ENCODE results near the gene PIK3C2G. TPM values are rescaled to one million over a fixed set of nuclear protein-coding genes. Genes with fewer than 3 reads are reported as not detected.

Gene PIK3C2G
- polyA plus RNA-seq, 1 of the 3 experiments (the other 2 are of a cell fraction) = 0.02 TPM

DNA sequence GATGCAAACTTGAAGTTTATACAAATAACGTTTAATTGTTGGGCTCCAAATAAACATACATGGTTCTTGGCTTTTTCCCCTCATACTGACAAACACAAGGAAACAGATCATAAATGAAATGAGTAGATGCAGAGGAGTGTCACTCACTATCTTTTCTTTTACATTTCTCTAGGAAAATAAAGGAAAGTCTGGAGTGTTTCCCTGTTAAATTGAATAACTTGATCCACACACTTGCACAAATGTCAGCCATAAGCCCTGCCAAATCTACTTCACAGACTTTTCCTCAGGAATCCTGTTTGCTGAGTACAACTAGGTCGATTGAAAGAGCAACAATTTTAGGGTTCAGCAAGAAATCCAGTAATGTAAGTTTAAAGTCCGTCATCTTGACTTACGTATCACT, 301.2 kb downstream of the PIK3C2G start:
- no peak overlapping the region for H3K9ac ChIP-seq
- WGBS (ENCODE audit: low lambda C conversion rate) = 76% methylated on average over 4 of the region's 4 CpGs
- ChIA-PET POLR2A (no interaction called here), CTCF (no interaction called here)
- H3K36me3 ChIP-seq (replicated peaks in 1 of 2; ENCODE audit: control insufficient read depth in 1 of 2, insufficient read depth in 2 of 2, low read length in 1 of 2) = no peaks in the 10 kb centered on the region
- no peaks in the 10 kb centered on the region for H4K20me1 ChIP-seq (ENCODE audit: insufficient read depth)
- H2AFZ ChIP-seq (ENCODE audit: low read depth) = no peak overlapping the region
- no peaks in the 10 kb centered on the region for H3K9me2 ChIP-seq
- H3F3A ChIP-seq (replicated peaks; ENCODE audit: insufficient read depth) = no peaks in the 10 kb centered on the region
- H3K79me2 ChIP-seq (ENCODE audit: insufficient read depth) = no peaks in the 10 kb centered on the region
- H3K27me3 ChIP-seq (ENCODE audit: insufficient read depth) = no peaks in the 10 kb centered on the region
- no peak overlapping the region for H3K4me2 ChIP-seq
- H3K27ac ChIP-seq (ENCODE audit: low read depth in 2 of 2, low read length in 1 of 2) = no peak overlapping the region
- no peak overlapping the region for H3K4me3 ChIP-seq (ENCODE audit: low read depth in 2 of 2, low read length in 1 of 2)
- TF ChIP-seq, protein P1, sequence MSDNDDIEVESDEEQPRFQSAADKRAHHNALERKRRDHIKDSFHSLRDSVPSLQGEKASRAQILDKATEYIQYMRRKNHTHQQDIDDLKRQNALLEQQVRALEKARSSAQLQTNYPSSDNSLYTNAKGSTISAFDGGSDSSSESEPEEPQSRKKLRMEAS (IDR thresholded peaks at IDR 0.05; ENCODE audit: low read depth) = no peak
- TF ChIP-seq POLR2AphosphoS5 (IDR thresholded peaks at IDR 0.05; ENCODE audit: low read depth, low read length) (no peak), FOXJ3 (CRISPR knock-in tag; IDR thresholded peaks at IDR 0.05) (no peak), NFIC (IDR thresholded peaks at IDR 0.05; ENCODE audit: borderline replicate concordance) (no peak), RFX5 (IDR thresholded peaks at IDR 0.05; ENCODE audit: low read length) (no peak), RCOR1 (IDR thresholded peaks at IDR 0.05; ENCODE audit: low read length) (no peak), TAF1 (IDR thresholded peaks at IDR 0.05; ENCODE audit: borderline replicate concordance, low read depth, low read length) (no peak), MEF2A (IDR thresholded peaks at IDR 0.05; ENCODE audit: borderline replicate concordance, low read depth) (no peak), FOSL2 (IDR thresholded peaks at IDR 0.05; ENCODE audit: borderline replicate concordance, low read depth) (no peak)
- TF ChIP-seq, protein P2, sequence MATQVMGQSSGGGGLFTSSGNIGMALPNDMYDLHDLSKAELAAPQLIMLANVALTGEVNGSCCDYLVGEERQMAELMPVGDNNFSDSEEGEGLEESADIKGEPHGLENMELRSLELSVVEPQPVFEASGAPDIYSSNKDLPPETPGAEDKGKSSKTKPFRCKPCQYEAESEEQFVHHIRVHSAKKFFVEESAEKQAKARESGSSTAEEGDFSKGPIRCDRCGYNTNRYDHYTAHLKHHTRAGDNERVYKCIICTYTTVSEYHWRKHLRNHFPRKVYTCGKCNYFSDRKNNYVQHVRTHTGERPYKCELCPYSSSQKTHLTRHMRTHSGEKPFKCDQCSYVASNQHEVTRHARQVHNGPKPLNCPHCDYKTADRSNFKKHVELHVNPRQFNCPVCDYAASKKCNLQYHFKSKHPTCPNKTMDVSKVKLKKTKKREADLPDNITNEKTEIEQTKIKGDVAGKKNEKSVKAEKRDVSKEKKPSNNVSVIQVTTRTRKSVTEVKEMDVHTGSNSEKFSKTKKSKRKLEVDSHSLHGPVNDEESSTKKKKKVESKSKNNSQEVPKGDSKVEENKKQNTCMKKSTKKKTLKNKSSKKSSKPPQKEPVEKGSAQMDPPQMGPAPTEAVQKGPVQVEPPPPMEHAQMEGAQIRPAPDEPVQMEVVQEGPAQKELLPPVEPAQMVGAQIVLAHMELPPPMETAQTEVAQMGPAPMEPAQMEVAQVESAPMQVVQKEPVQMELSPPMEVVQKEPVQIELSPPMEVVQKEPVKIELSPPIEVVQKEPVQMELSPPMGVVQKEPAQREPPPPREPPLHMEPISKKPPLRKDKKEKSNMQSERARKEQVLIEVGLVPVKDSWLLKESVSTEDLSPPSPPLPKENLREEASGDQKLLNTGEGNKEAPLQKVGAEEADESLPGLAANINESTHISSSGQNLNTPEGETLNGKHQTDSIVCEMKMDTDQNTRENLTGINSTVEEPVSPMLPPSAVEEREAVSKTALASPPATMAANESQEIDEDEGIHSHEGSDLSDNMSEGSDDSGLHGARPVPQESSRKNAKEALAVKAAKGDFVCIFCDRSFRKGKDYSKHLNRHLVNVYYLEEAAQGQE (IDR thresholded peaks at IDR 0.05; ENCODE audit: low read depth, low read length) = no peak
- TF ChIP-seq, protein P3, sequence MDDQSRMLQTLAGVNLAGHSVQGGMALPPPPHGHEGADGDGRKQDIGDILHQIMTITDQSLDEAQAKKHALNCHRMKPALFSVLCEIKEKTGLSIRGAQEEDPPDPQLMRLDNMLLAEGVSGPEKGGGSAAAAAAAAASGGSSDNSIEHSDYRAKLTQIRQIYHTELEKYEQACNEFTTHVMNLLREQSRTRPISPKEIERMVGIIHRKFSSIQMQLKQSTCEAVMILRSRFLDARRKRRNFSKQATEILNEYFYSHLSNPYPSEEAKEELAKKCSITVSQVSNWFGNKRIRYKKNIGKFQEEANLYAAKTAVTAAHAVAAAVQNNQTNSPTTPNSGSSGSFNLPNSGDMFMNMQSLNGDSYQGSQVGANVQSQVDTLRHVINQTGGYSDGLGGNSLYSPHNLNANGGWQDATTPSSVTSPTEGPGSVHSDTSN (IDR thresholded peaks at IDR 0.05) = no peak
- TF ChIP-seq, protein P4, sequence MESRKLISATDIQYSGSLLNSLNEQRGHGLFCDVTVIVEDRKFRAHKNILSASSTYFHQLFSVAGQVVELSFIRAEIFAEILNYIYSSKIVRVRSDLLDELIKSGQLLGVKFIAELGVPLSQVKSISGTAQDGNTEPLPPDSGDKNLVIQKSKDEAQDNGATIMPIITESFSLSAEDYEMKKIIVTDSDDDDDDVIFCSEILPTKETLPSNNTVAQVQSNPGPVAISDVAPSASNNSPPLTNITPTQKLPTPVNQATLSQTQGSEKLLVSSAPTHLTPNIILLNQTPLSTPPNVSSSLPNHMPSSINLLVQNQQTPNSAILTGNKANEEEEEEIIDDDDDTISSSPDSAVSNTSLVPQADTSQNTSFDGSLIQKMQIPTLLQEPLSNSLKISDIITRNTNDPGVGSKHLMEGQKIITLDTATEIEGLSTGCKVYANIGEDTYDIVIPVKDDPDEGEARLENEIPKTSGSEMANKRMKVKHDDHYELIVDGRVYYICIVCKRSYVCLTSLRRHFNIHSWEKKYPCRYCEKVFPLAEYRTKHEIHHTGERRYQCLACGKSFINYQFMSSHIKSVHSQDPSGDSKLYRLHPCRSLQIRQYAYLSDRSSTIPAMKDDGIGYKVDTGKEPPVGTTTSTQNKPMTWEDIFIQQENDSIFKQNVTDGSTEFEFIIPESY (IDR thresholded peaks at IDR 0.05; ENCODE audit: borderline replicate concordance, low read depth) = no peak
- TF ChIP-seq, protein P5, sequence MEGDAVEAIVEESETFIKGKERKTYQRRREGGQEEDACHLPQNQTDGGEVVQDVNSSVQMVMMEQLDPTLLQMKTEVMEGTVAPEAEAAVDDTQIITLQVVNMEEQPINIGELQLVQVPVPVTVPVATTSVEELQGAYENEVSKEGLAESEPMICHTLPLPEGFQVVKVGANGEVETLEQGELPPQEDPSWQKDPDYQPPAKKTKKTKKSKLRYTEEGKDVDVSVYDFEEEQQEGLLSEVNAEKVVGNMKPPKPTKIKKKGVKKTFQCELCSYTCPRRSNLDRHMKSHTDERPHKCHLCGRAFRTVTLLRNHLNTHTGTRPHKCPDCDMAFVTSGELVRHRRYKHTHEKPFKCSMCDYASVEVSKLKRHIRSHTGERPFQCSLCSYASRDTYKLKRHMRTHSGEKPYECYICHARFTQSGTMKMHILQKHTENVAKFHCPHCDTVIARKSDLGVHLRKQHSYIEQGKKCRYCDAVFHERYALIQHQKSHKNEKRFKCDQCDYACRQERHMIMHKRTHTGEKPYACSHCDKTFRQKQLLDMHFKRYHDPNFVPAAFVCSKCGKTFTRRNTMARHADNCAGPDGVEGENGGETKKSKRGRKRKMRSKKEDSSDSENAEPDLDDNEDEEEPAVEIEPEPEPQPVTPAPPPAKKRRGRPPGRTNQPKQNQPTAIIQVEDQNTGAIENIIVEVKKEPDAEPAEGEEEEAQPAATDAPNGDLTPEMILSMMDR (IDR thresholded peaks at IDR 0.05) = no peak
- H3K9me3 ChIP-seq = 0 out of 2 replicates have a peak, but pooled peaks cover 3% of the 10 kb centered on the region
- DNase-seq = no peak
- H3K4me1 ChIP-seq (ENCODE audit: control insufficient read depth in 1 of 2, insufficient read depth in 2 of 2, low read depth in 1 of 2, low read length in 1 of 2) = no peaks in the 10 kb centered on the region

All from SK-N-SH (cell line).